OCI-LY7 (cell line): Measurements from ENCODE around the gene PAX3. TPM values are rescaled to one million over a fixed set of nuclear protein-coding genes. Genes with fewer than 3 reads are reported as not detected.

Source experiments
- BruUV-seq: library from RNA; stranded (reverse); fragments of 400-500 nt; replicated peaks from 2 replicates; lab custom pipeline; 2021; lab: Mats Ljungman, UMichigan
- CTCF ChIA-PET: fragments of 300-600 bp; sonication (Branson Sonifier 250); formaldehyde crosslinking; loops from one replicate; lab custom pipeline; 2022; ENCODE audit warnings: antibody characterized with exemption; ENCODE audit not compliant: unreplicated experiment; lab: Charles Lee
- POLR2A ChIA-PET: fragments of 300-600 bp; sonication (Branson Sonifier 250); formaldehyde crosslinking; loops from one replicate; lab custom pipeline; 2022; ENCODE audit warnings: antibody characterized with exemption; lab: Charles Lee
- DNase-seq: peaks from one replicate; pipeline ENCODE4 v3.0.0-alpha.2; 2015; ENCODE audit warnings: low spot score
- H2AFZ ChIP-seq: fragments of 200-600 bp; sonication (generic), shearing (Covaris generic); 2 replicates; pipeline ENCODE4 v1.6.1; 2014; ENCODE audit warnings: mild to moderate bottlenecking, antibody characterized with exemption, low read length, moderate library complexity
- H3K27ac ChIP-seq: fragments of 200-600 bp; sonication (generic); 2 replicates; pipeline ENCODE4 v1.5.1; 2014; ENCODE audit warnings: mixed run types, low read depth, mild to moderate bottlenecking, moderate library complexity, low read length, inconsistent platforms; ENCODE audit not compliant: poor library complexity, severe bottlenecking
- H3K36me3 ChIP-seq: fragments of 200-600 bp; sonication (generic); 2 replicates; pipeline ENCODE4 v1.6.1; 2014; ENCODE audit warnings: mild to moderate bottlenecking, antibody characterized with exemption, low read length, moderate library complexity, mixed read lengths; ENCODE audit not compliant: insufficient read depth
- H3K4me1 ChIP-seq: fragments of 200-600 bp; sonication (generic); 2 replicates; pipeline ENCODE4 v1.5.1; 2014; ENCODE audit warnings: mild to moderate bottlenecking, low read length; ENCODE audit not compliant: insufficient read depth, poor library complexity, severe bottlenecking
- H3K4me2 ChIP-seq: fragments of 200-600 bp; sonication (generic); 2 replicates; pipeline ENCODE4 v1.6.1; 2014; ENCODE audit warnings: mild to moderate bottlenecking, low read length
- H3K4me3 ChIP-seq: fragments of 200-600 bp; sonication (generic); 2 replicates; pipeline ENCODE4 v1.5.1; 2014; ENCODE audit warnings: mild to moderate bottlenecking, low read depth, low read length; ENCODE audit not compliant: poor library complexity, severe bottlenecking
- H3K79me2 ChIP-seq: fragments of 200-600 bp; sonication (generic); 2 replicates; pipeline ENCODE4 v1.6.1; 2016; ENCODE audit warnings: low read depth, mild to moderate bottlenecking, low read length, moderate library complexity, mixed read lengths; ENCODE audit not compliant: insufficient read depth
- H3K9me2 ChIP-seq: fragments of 200-600 bp; sonication (generic); 2 replicates; pipeline ENCODE4 v1.6.1; 2016; ENCODE audit warnings: mild to moderate bottlenecking, low read length, mixed read lengths; ENCODE audit not compliant: insufficient read depth
- H3K9me3 ChIP-seq: fragments of 200-600 bp; sonication (generic); 2 replicates; pipeline ENCODE4 v1.6.1; 2014; ENCODE audit warnings: mild to moderate bottlenecking, mixed run types, low read length, mixed read lengths
- H4K20me1 ChIP-seq: fragments of 200-600 bp; sonication (generic); 2 replicates; pipeline ENCODE4 v1.6.1; 2014; ENCODE audit warnings: mild to moderate bottlenecking, antibody characterized with exemption, low read length, moderate library complexity, mixed read lengths; ENCODE audit not compliant: insufficient read depth
- EZH2phosphoT487 ChIP-seq: fragments of 200-600 bp; sonication (generic); IDR thresholded peaks from 2 replicates; pipeline ENCODE4 v1.6.1; 2018; ENCODE audit warnings: low read depth, borderline replicate concordance, mild to moderate bottlenecking, mixed run types, antibody characterized with exemption, low read length, moderate library complexity, mixed read lengths
- intact Hi-C: fragments of 100-400 bp; cut with micrococcal nuclease; formaldehyde crosslinking; loops from one replicate; pipeline ENCODE4 v1.10.0; 2022; ENCODE audit not compliant: unreplicated experiment
- total RNA-seq, 2 experiments: library from RNA; depleted of rRNA in 1 of 2; stranded (reverse); fragments of >200 nt in 1 of 2; shearing (Covaris generic) in 1 of 2; gene quantifications; 2 replicates each; pipeline ENCODE4 v1.2.3, GENCODE V29; 2014 to 2022
- TF ChIP-seq, protein P1 (sequence below): fragments of 200-600 bp; sonication (generic); conservative IDR thresholded peaks from 2 replicates; pipeline ENCODE4 v1.5.1; 2014; ENCODE audit warnings: mild to moderate bottlenecking, antibody characterized with exemption, low read length, moderate library complexity, mixed read lengths

PAX3 gene
- total RNA-seq, 2 experiments from 2014 or later: not detected

DNA sequence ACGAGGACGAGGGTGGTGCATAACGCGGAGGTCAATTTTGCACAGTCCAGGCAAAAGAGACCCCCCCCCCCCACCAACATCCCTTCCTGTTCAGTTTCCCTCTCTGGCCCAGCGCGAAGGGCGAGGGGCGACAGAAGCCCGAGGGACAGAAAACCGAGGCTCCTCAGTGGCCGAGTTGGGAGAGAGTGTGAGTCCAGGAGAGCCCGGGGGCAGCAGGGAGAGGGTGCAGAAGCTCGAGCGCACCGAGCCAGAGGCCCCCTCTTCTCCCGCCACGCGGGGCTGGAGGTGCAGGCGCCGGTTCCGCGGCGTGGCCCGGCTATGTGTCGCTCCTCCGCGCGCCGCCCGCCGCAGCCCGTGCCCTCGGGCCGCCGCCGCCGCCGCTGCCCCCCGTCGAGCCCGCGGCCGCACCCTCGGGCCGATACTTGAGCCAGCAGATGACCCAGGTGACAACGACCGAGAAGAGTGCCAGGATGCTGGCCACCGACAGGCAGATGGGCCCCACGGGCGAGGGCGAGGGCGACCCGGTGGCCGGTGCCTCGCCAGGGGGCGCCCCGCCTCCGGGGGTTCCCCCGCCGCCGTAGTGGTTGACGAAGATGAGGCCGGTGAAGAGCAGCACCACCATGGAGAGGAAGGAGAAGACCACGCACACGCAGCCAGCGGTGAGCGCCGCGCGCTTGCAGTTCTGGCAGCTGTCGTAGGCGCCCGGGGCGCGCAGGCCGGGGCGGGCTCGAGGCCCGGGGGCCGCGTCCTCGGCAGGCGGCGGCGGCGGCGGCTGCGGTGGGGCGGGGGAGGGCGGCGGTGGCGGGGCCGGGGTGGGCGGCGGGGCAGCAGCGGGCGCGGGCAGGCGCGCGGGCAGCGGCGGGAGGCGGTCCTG, 20.2 kb upstream of the PAX3 start:
- no TSS peak for BruUV-seq
- Histone ChIP-seq H3K4me2 (peak overlapping the region; percentile 87), H3K36me3 (no peaks in the 10 kb centered on the region), H2AFZ (peak overlapping the region; percentile 80; the same call in 1 of the 2 replicates), H3K27ac (no peak overlapping the region), H3K9me3 (no peaks in the 10 kb centered on the region), H3K79me2 (no peaks in the 10 kb centered on the region), H3K4me3 (peak overlapping the region; percentile 65), H3K9me2 (no peaks in the 10 kb centered on the region), H4K20me1 (no peaks in the 10 kb centered on the region), H3K4me1 (no peaks in the 10 kb centered on the region)
- intact Hi-C loops: loop anchor here (5.0 kb wide), 2 partner anchors 243 to 293 kb away; no protein-coding TSS in a partner anchor
- ChIA-PET CTCF (no interaction called here), POLR2A (interaction anchor here (0.6 to 0.9 kb wide), 2 partner anchors 7 to 221 kb away, joined by 3 to 5 read pairs; no protein-coding TSS in a partner anchor)
- DNase-seq: peak; percentile 8
- TF ChIP-seq EZH2phosphoT487: no peak
- TF ChIP-seq, protein P1, sequence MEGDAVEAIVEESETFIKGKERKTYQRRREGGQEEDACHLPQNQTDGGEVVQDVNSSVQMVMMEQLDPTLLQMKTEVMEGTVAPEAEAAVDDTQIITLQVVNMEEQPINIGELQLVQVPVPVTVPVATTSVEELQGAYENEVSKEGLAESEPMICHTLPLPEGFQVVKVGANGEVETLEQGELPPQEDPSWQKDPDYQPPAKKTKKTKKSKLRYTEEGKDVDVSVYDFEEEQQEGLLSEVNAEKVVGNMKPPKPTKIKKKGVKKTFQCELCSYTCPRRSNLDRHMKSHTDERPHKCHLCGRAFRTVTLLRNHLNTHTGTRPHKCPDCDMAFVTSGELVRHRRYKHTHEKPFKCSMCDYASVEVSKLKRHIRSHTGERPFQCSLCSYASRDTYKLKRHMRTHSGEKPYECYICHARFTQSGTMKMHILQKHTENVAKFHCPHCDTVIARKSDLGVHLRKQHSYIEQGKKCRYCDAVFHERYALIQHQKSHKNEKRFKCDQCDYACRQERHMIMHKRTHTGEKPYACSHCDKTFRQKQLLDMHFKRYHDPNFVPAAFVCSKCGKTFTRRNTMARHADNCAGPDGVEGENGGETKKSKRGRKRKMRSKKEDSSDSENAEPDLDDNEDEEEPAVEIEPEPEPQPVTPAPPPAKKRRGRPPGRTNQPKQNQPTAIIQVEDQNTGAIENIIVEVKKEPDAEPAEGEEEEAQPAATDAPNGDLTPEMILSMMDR: 0 out of 2 replicates have a peak, but pooled peaks have one; percentile 16

DNA sequence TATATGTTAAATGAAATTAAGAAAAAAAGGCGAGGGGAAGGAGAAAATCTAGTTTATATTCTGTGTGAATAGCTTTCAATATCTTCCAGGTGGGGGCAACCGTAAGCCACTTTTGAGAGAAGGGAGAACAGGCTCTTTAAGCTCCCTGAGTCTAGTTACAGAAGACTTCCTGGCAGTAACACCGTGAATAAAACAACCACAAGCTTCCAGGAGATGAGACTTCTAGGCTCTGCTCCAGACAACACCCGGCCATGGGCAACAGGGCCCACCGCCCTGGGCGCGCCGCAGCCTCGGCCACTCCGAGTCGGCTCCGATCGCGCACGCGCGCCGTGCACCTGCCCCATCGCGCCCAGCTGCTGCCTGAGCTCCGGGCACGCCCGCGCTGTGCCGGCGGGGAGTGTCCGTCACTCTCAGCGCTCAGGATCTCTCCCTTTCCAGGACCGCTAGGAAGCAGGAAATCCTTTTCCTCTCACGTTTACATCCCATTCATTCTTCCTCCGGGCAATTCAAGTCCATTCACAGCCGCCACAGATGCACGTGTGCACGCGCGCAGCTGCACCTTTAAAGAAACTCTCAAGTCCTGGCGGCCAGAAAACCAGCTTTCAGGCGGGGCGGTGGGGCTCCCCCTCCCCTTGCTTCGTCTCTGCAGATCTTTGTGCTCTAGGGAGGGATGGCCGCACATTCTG, 19.4 kb upstream of the PAX3 start:
- Histone ChIP-seq H3K4me1 (no peaks in the 10 kb centered on the region), H3K4me3 (peak overlapping the region; percentile 65), H3K79me2 (no peaks in the 10 kb centered on the region), H3K4me2 (peak overlapping the region; percentile 87), H3K9me2 (no peaks in the 10 kb centered on the region), H3K9me3 (no peaks in the 10 kb centered on the region), H4K20me1 (no peaks in the 10 kb centered on the region), H3K27ac (no peak overlapping the region), H2AFZ (peak overlapping the region; percentile 80), H3K36me3 (no peaks in the 10 kb centered on the region)
- BruUV-seq: no TSS peak
- DNase-seq: peak; percentile 36
- ChIA-PET CTCF (interaction anchor here (0.6 kb wide), 1 partner anchor 260 kb away, joined by 3 read pairs; no protein-coding TSS in a partner anchor), POLR2A (interaction anchor here (0.6 to 0.9 kb wide), 3 partner anchors 8 to 222 kb away, joined by 3 to 5 read pairs (median 3); no protein-coding TSS in a partner anchor)
- intact Hi-C loops: loop anchor here (5.0 kb wide), 2 partner anchors 244 to 294 kb away; no protein-coding TSS in a partner anchor
- TF ChIP-seq EZH2phosphoT487: no peak
- TF ChIP-seq, protein P1: peak; percentile 74
